HG02852 (cell line): ENCODE results near the gene ACTL7A.
"Not testable (repeated sequence)": the region's sequence is repeated elsewhere in the genome, so short reads cannot be mapped to it uniquely, and the experiment has no call there.

ENCODE experiments used
- ATAC-seq: cut with Tn5 transposase; IDR thresholded peaks from one replicate; pipeline ENCODE4 v1.9.1; 2021; ENCODE audit warnings: mild to moderate bottlenecking, moderate library complexity; ENCODE audit not compliant: unreplicated experiment

ACTL7A gene

DNA sequence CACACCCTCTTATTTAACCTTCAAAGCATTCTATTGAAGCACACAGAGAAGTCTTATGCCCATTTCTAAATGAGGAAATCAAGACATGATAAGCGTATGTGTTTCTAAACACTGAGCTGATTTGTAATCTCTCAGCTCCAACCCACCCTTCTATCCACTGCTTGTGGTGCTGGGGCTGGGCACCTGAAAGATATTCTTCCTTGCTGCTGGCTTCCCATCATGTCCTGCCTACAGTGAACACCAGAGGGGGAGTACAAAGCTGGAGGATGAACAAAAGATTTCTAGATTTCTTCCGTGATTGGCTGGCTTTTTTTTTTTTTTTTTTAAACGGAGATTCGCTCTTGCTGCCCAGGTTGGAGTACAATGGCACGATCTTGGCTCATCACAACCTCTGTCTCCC, 14.4 kb downstream of the ACTL7A start:
- ATAC-seq, result no peak

GRCh38 chr9:108877524-108877923, 15.5 kb downstream of the ACTL7A start:
- ATAC-seq, result no peak

GRCh38 chr9:108880738-108881316, 18.8 kb downstream of the ACTL7A start:
- no peak for ATAC-seq

DNA sequence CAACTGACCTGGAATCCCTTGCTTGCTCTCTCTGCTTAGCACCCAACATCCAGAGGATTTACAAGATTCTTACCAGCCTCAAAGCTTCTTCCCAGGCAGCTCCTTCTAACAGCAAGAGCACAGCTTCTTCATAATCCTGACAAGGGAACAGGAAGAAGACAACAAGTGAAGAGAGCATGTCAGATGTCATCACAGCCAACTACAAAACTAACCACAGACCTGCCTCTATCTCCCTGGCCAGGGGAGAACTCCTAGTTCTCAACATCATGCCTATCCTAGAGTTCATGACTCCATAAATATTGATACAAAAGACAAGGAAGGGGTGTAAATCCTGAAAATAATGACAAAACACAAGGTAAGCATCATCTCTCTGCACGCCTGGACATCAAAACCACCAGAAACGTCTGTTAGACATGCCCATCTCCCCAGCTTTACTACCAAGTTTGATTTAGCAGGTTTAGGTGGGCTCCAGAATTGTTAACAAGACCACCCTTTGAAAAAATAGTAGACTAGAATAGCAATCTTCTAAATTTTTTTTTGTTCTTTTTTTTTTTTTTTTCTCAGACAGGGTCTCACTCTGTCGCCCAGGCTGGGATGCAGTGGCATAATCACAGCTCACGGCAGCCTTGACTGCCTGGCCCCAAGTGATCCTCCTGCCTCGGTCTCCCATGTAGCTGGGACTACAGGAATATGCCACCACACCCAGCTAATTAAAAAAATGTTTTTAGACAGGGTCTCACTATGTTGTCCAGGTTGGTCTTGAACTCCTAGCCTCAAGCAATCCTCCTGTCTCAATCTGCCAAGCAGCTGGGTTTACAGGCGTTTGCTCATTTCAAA, 20.2 kb downstream of the ACTL7A start:
- no peak for ATAC-seq

DNA sequence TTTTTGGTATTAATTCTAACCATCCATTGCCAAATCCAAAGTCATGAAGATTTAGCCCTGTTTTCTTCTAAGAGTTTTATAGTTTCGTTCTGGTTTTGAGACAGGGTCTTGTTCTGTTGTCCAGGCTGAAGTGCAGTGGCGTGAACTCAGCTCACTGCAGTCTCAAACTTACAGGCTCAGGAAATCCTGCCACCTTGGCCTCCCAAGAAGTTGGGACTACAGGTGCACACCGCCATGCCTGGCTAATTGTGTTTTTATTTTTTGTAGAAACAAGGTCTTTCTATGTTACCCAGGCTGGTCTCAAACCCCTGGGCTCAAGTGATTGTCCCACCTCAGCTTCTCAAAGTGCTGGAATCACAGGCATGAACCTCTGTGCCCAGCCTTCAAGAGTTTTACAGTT, 21.0 kb downstream of the ACTL7A start:
- no peak for ATAC-seq

- ATAC-seq, result no peak
Observed at GRCh38 chr9:108884701-108885100, 22.6 kb downstream of the ACTL7A start.

GRCh38 chr9:108885643-108886348, 23.7 kb downstream of the ACTL7A start:
- peak; percentile 99 for ATAC-seq

GRCh38 chr9:108886594-108887271, 24.7 kb downstream of the ACTL7A start:
- not testable (repeated sequence) for ATAC-seq

GRCh38 chr9:108889649-108890067, 27.6 kb downstream of the ACTL7A start:
- ATAC-seq, result no peak

GRCh38 chr9:108894225-108894997, 32.3 kb downstream of the ACTL7A start:
- ATAC-seq, result no peak

GRCh38 chr9:108897324-108898096, 35.4 kb downstream of the ACTL7A start:
- no peak for ATAC-seq

- not testable (repeated sequence) for ATAC-seq
Observed at GRCh38 chr9:108899023-108899695, 37.1 kb downstream of the ACTL7A start.

DNA sequence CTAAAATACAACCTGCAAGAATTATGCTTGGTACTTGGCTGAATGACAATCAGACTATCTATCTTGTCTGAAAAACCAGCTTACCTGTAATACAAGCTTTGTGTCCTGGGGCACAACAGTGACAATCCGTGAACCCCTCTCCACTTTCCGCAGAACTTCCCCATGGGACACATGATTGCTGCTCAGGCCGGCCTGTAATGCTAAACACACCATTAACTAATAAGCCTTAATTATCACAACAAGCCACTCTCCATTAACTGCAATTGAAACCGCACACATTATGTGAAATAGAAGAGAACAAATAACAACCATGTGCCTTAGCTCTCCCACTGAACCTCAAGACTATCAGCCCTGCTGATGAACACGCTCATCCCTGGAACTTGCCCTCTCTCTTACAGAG, 38.1 kb downstream of the ACTL7A start:
- ATAC-seq, result no peak

DNA sequence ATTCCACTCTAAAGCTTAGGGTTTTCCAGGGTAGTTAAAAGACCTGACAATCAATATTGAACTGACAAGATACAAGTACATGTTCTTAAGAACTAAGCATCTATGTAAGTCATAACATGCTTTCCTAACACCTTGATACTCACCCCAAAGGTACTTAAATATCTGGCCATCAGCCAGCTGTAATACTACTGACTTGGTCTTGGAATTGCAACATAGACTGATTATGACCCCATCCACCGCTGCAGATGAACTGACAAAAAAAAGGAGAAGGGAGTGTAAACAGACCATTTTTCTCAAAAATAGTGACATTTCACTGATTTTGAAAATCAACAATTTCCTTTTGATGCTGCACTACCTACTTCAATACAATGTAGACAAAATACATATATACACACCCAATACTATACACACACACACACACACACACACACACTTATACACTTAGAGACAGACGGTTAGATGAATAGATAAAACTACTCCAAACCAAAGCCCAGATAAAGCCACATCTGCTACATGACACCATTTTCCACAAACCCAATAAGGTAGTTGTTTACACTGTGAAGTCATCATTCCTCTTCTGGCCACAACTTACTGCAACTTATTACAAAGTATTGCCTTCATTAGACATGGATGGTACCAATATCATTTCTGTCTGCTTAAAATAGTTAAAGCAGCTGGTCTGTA, 41.5 kb downstream of the ACTL7A start:
- ATAC-seq, result no peak

- ATAC-seq, result no peak
Observed at GRCh38 chr9:108904161-108904560, 42.1 kb downstream of the ACTL7A start.

DNA sequence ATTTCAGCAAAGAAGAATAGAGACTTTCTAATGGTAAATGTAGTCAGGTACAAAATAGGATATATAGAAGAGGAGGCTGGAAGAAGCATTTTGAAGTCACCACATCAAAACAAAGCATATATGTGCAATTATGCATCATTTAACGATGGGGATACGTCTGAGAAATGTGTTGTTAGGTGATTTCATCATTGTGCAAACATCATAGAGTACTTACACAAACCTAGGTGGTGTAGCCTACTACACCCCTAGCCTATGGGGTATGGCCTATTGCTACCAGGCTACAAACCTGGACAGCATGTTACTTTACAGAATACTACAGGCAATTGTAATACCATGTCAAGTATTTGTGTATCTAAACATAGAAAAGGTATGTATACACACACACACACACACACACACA, 43.4 kb downstream of the ACTL7A start:
- ATAC-seq, result no peak

DNA sequence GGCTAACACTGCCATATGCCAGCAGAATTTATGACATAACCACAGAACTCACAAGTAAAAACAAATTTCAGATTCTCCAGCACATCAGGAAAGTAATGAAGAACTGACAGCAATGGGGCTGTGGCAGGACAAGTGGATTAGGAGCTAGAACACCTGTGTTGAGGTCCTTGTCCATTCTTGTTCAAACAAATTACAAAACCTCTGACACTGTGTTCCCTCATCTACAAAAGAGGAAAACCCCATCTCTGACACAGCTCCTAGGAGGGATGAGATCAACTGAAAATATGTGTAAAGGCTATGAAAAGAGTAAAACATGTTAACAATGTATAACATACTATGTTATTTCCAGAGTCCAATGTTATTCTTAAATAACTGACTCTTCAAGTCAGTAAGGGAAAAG, 48.3 kb downstream of the ACTL7A start:
- no peak for ATAC-seq

DNA sequence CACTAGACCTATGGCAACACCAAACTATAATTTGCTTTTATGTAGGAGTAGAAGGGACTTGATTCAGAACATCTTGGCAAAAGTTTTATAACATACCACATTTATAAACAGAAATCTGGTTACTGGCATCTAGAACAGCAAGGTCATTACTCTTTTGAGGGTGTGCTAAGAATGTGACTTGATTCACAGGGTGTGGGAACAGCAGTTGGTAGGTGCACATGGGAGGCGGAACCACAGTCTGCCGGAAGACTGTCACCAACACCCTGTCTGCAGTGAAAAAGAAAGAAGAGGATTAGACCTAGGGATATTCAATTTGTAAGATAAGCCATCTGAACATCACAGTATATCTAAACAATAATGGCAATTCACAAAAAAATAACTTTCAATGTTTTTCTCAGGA, 48.8 kb downstream of the ACTL7A start:
- ATAC-seq, result no peak

DNA sequence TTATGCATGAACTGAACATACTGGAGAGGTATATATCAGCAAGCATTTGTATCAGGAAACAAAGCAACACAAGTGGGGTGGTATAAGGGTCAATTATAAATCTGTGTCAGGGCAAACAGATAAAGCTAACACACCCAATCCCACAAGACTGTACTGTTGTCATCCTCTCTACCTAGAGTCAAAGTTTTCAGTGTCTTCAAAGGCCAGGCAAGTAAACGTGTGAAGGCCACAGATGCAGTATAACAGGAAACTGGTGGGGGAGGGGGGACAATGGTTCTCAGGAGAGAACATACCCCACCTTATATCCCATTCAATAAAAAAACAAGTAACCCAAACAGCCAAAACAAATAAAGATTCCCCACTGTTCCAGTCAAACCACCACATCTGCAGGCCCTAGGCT, 49.8 kb downstream of the ACTL7A start:
- no peak for ATAC-seq
